Activated naive CD8-positive, alpha-beta T cell (primary cell): ENCODE data around the gene TCEAL2.
A peak's percentile ranks its signal among the peaks of the same experiment; 100 is the strongest.
"Not testable (repeated sequence)": the region's sequence is repeated elsewhere in the genome, so short reads cannot be mapped to it uniquely, and the experiment has no call there.

Experiments used
- H3K27ac Mint-ChIP-seq: one replicate; pipeline ENCODE4 v1.8.0; 2021; ENCODE audit warnings: mixed read lengths
- H3K27me3 Mint-ChIP-seq: one replicate; pipeline ENCODE4 v1.8.0; 2021; ENCODE audit warnings: mixed read lengths
- H3K36me3 Mint-ChIP-seq: one replicate; pipeline ENCODE4 v1.8.0; 2021; ENCODE audit warnings: mixed read lengths
- H3K4me1 Mint-ChIP-seq: one replicate; pipeline ENCODE4 v1.8.0; 2021; ENCODE audit warnings: low read depth, mixed read lengths
- H3K4me3 Mint-ChIP-seq: one replicate; pipeline ENCODE4 v1.8.0; 2021; ENCODE audit warnings: mild to moderate bottlenecking, mixed read lengths
- H3K9me3 Mint-ChIP-seq: one replicate; pipeline ENCODE4 v1.8.0; 2021; ENCODE audit warnings: low read depth, mixed read lengths

Gene TCEAL2

GRCh38 chrX:102125436-102125835 is at the start of gene TCEAL2:
TSS of gene TCEAL2 (plus strand) at chrX:102125679. CDS start at chrX:102126831, 1,152 bp downstream.
- H3K9me3 Mint-ChIP-seq, H3K4me1 Mint-ChIP-seq, H3K36me3 Mint-ChIP-seq: not testable (repeated sequence)
- Mint-ChIP-seq H3K27ac (peak within 1 kb of the TSS; percentile 50), H3K4me3 (peak within 1 kb of the TSS; percentile 84), H3K27me3 (peaks cover 11% of the 10 kb centered on the region)

GRCh38 chrX:102077426-102077825 is 48.1 kb upstream of the TCEAL2 start:
- Mint-ChIP-seq H3K4me1 (no peaks in the 10 kb centered on the region), H3K4me3 (no peak overlapping the region), H3K9me3 (no peaks in the 10 kb centered on the region), H3K27me3 (no peaks in the 10 kb centered on the region), H3K36me3 (no peaks in the 10 kb centered on the region), H3K27ac (no peak overlapping the region)

GRCh38 chrX:102085706-102086105 is 39.8 kb upstream of the TCEAL2 start:
- Mint-ChIP-seq H3K4me1 (no peaks in the 10 kb centered on the region), H3K36me3 (no peaks in the 10 kb centered on the region), H3K4me3 (no peak overlapping the region), H3K27me3 (peaks cover 2% of the 10 kb centered on the region), H3K9me3 (no peaks in the 10 kb centered on the region), H3K27ac (no peak overlapping the region)

GRCh38 chrX:102113367-102113766 is 12.1 kb upstream of the TCEAL2 start:
- Mint-ChIP-seq H3K4me1 (no peaks in the 10 kb centered on the region), H3K27ac (no peak overlapping the region), H3K36me3 (no peaks in the 10 kb centered on the region), H3K4me3 (no peak overlapping the region), H3K27me3 (peaks cover 7% of the 10 kb centered on the region), H3K9me3 (no peaks in the 10 kb centered on the region)

GRCh38 chrX:102115748-102116147 is 9.7 kb upstream of the TCEAL2 start:
- Mint-ChIP-seq H3K36me3 (no peaks in the 10 kb centered on the region), H3K9me3 (no peaks in the 10 kb centered on the region), H3K4me3 (no peak overlapping the region), H3K27ac (no peak overlapping the region), H3K27me3 (peaks cover 9% of the 10 kb centered on the region), H3K4me1 (no peaks in the 10 kb centered on the region)

- peak overlapping the region; percentile 50 for H3K27ac Mint-ChIP-seq
- H3K27me3 Mint-ChIP-seq: peaks cover 11% of the 10 kb centered on the region
- H3K4me1 Mint-ChIP-seq, H3K36me3 Mint-ChIP-seq, H3K9me3 Mint-ChIP-seq: not testable (repeated sequence)
- peak overlapping the region; percentile 84 for H3K4me3 Mint-ChIP-seq
Measured at GRCh38 chrX:102125014-102125413, 465 bp upstream of the TCEAL2 start.

- H3K27me3 Mint-ChIP-seq, H3K36me3 Mint-ChIP-seq, H3K27ac Mint-ChIP-seq, H3K9me3 Mint-ChIP-seq, H3K4me1 Mint-ChIP-seq: not testable (repeated sequence)
- peak overlapping the region; percentile 27 for H3K4me3 Mint-ChIP-seq
Measured at GRCh38 chrX:102126080-102126818, 770 bp downstream of the TCEAL2 start.

- no peaks in the 10 kb centered on the region for H3K9me3 Mint-ChIP-seq
- H3K27me3 Mint-ChIP-seq: peaks cover 8% of the 10 kb centered on the region
- H3K27ac Mint-ChIP-seq: no peak overlapping the region
- no peaks in the 10 kb centered on the region for H3K36me3 Mint-ChIP-seq
- H3K4me3 Mint-ChIP-seq: no peak overlapping the region
- peaks cover 8% of the 10 kb centered on the region for H3K4me1 Mint-ChIP-seq
Measured at GRCh38 chrX:102126863-102127262, 1.4 kb downstream of the TCEAL2 start.

- peaks cover 8% of the 10 kb centered on the region for H3K4me1 Mint-ChIP-seq
- no peak overlapping the region for H3K4me3 Mint-ChIP-seq
- H3K27ac Mint-ChIP-seq: no peak overlapping the region
- H3K9me3 Mint-ChIP-seq: no peaks in the 10 kb centered on the region
- H3K36me3 Mint-ChIP-seq: no peaks in the 10 kb centered on the region
- H3K27me3 Mint-ChIP-seq: peaks cover 9% of the 10 kb centered on the region
Measured at GRCh38 chrX:102129473-102129872, 4.0 kb downstream of the TCEAL2 start.

- H3K36me3 Mint-ChIP-seq: no peaks in the 10 kb centered on the region
- peaks cover 21% of the 10 kb centered on the region for H3K27me3 Mint-ChIP-seq
- H3K4me1 Mint-ChIP-seq: no peaks in the 10 kb centered on the region
- no peak overlapping the region for H3K4me3 Mint-ChIP-seq
- H3K9me3 Mint-ChIP-seq: no peaks in the 10 kb centered on the region
- H3K27ac Mint-ChIP-seq: no peak overlapping the region
Measured at GRCh38 chrX:102138064-102138463, 12.6 kb downstream of the TCEAL2 start.

- not testable (repeated sequence) for H3K27ac Mint-ChIP-seq, H3K4me1 Mint-ChIP-seq, H3K36me3 Mint-ChIP-seq, H3K4me3 Mint-ChIP-seq, H3K9me3 Mint-ChIP-seq
- H3K27me3 Mint-ChIP-seq: peaks cover 28% of the 10 kb centered on the region
Measured at GRCh38 chrX:102140876-102141275, 15.4 kb downstream of the TCEAL2 start.

GRCh38 chrX:102141631-102142030 is 16.2 kb downstream of the TCEAL2 start:
- H3K27me3 Mint-ChIP-seq: peaks cover 22% of the 10 kb centered on the region
- not testable (repeated sequence) for H3K4me1 Mint-ChIP-seq, H3K4me3 Mint-ChIP-seq, H3K9me3 Mint-ChIP-seq, H3K36me3 Mint-ChIP-seq, H3K27ac Mint-ChIP-seq

GRCh38 chrX:102142274-102142673 is 16.8 kb downstream of the TCEAL2 start, which contains the start of gene TCEAL6:
TSS of gene TCEAL6 (minus strand) at chrX:102142481.
- not testable (repeated sequence) for H3K4me3 Mint-ChIP-seq, H3K9me3 Mint-ChIP-seq, H3K27ac Mint-ChIP-seq, H3K36me3 Mint-ChIP-seq, H3K4me1 Mint-ChIP-seq
- H3K27me3 Mint-ChIP-seq: peaks cover 19% of the 10 kb centered on the region

GRCh38 chrX:102154218-102154860 is 28.9 kb downstream of the TCEAL2 start:
- H3K4me1 Mint-ChIP-seq: peaks cover 10% of the 10 kb centered on the region
- H3K9me3 Mint-ChIP-seq: no peaks in the 10 kb centered on the region
- peak overlapping the region; percentile 62 for H3K27ac Mint-ChIP-seq
- H3K36me3 Mint-ChIP-seq: no peaks in the 10 kb centered on the region
- H3K4me3 Mint-ChIP-seq: peak overlapping the region; percentile 96
- H3K27me3 Mint-ChIP-seq: no peaks in the 10 kb centered on the region

- Mint-ChIP-seq H3K9me3 (no peaks in the 10 kb centered on the region), H3K4me3 (peak overlapping the region; percentile 96), H3K36me3 (no peaks in the 10 kb centered on the region), H3K27me3 (peaks cover 2% of the 10 kb centered on the region), H3K4me1 (peaks cover 10% of the 10 kb centered on the region), H3K27ac (peak overlapping the region; percentile 88)
Measured at GRCh38 chrX:102154900-102155805, 29.7 kb downstream of the TCEAL2 start.
